ENCODE measurements around the gene NPHS1. TPM values are rescaled to one million over a fixed set of nuclear protein-coding genes. Genes with fewer than 3 reads are reported as not detected.

NPHS1 gene
- total and polyA plus RNA-seq, 2 of the 8 experiments (the other 6 are each of a cell fraction or from before 2014, with no cell fraction given), result 1.3 to 1.4 TPM

DNA sequence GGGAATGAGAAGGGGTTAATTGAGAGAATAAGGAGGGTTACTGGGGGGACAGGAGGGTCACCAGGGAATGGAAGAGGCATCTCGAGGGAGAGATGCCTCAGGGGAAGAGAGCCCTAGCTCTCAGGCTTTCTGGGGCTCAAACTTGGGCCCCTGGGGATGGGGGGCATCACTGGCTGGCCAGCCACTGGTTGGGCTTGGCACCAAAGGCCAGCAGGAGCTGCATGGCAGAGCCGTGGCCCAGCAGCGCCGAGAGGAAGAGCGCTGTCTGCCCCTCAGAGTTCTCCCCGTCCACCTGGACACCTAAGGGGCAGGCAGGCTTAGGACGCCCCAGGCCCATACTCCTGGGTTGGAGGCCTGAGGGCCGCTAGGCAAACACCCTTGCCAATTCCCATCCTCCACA is 59.4 kb downstream of the NPHS1 start:
- Histone ChIP-seq H2AFZ (ENCODE audit: low read length) (no peak overlapping the region), H3K18ac (ENCODE audit: extremely low read depth, low read length) (no peak overlapping the region), H3K4ac (replicated peaks; ENCODE audit: insufficient read length, low read depth, low read length) (no peak overlapping the region), H2BK20ac (ENCODE audit: low read length) (no peak overlapping the region), H4K5ac (ENCODE audit: insufficient read length, low read depth, low read length) (no peak overlapping the region), H3K9ac (replicated peaks in 1 of 4; ENCODE audit: extremely low read depth in 1 of 4, low read depth in 3 of 4, low read length in 3 of 4) (no peak overlapping the region), H4K20me1 (replicated peaks in 1 of 2; ENCODE audit: control insufficient read depth in 1 of 2, insufficient read depth in 2 of 2, low read length in 2 of 2) (peaks cover 2 to 3% of the 10 kb centered on the region in 2 experiments), H3K4me3 (ENCODE audit: extremely low read depth in 1 of 4, insufficient read depth in 2 of 4, low read depth in 3 of 4, low read length in 4 of 4) (no peak overlapping the region), H3K14ac (ENCODE audit: insufficient read length) (no peak overlapping the region), H3K56ac (replicated peaks; ENCODE audit: insufficient read length, low read depth, low read length) (no peak overlapping the region), H2AK5ac (ENCODE audit: low read depth, low read length) (no peak overlapping the region), H4K91ac (replicated peaks; ENCODE audit: insufficient read length, low read length) (no peak overlapping the region), H2BK15ac (ENCODE audit: low read length) (no peak overlapping the region), H3K4me2 (ENCODE audit: insufficient read depth in 1 of 2, low read depth in 2 of 2, low read length in 2 of 2) (no peak overlapping the region), H2BK5ac (ENCODE audit: low read depth, low read length) (no peak overlapping the region), H3K9me3 (ENCODE audit: insufficient read depth in 2 of 2, low read depth in 1 of 2, low read length in 1 of 2) (no peaks in the 10 kb centered on the region), H2BK12ac (ENCODE audit: low read depth, low read length) (no peak overlapping the region), H3K36me3 (ENCODE audit: control insufficient read depth in 2 of 4, insufficient read depth in 4 of 4, low read length in 3 of 4) (no peaks in the 10 kb centered on the region), H3K79me2 (ENCODE audit: control insufficient read depth in 1 of 2, insufficient read depth in 2 of 2, low read length in 2 of 2) (no peaks in the 10 kb centered on the region), H2BK120ac (replicated peaks; ENCODE audit: low read depth, low read length) (no peak overlapping the region), H3K4me1 (replicated peaks in 1 of 4; ENCODE audit: control insufficient read depth in 3 of 4, insufficient read depth in 4 of 4, low read length in 3 of 4) (peaks cover 0 to 13% (median 4%) of the 10 kb centered on the region in 4 experiments; a peak in 5 of 7 replicates), H3K27me3 (replicated peaks in 1 of 4; ENCODE audit: control insufficient read depth in 3 of 4, extremely low read depth in 1 of 4, insufficient read depth in 3 of 4, low read length in 3 of 4) (peaks cover 6 to 23% (median 18%) of the 10 kb centered on the region in 4 experiments), H4K8ac (ENCODE audit: extremely low read depth, insufficient read depth, low read length) (no peak overlapping the region), H3K79me1 (ENCODE audit: low read depth, low read length) (no peaks in the 10 kb centered on the region), H3K23me2 (ENCODE audit: low read depth, low read length) (peaks cover 11% of the 10 kb centered on the region; the same call in 1 of the 2 replicates), H3K27ac (ENCODE audit: low read depth, low read length) (no peak overlapping the region), H3K23ac (ENCODE audit: insufficient read length) (no peak overlapping the region)
- DNase-seq (ENCODE audit: low read depth in 1 of 2, low spot score in 2 of 2) (no peak), FAIRE-seq (no peak)
- ChIA-PET POLR2A (ENCODE audit: partially characterized antibody) (no interaction called here), CTCF (ENCODE audit: partially characterized antibody) (no interaction called here)
- WGBS, 2 experiments (ENCODE audit: extremely low coverage in 1 of 2, insufficient coverage in 1 of 2, insufficient read length in 1 of 2, insufficient replicate concordance in 2 of 2, low coverage in 1 of 2, low lambda C conversion rate in 2 of 2, missing lambda C conversion rate in 1 of 2), result 88% methylated on average over 8 of the region's 8 CpGs; no CpG with 5 or more reads in 1 of the 2 experiments
